DOHH2 (cell line): ENCODE data around the gene ZNF320.
"Not testable (repeated sequence)": the region's sequence is repeated elsewhere in the genome, so short reads cannot be mapped to it uniquely, and the experiment has no call there.

Source experiments
- H3F3A ChIP-seq: fragments of 200-600 bp; sonication (generic), shearing (Covaris generic); 2 replicates; pipeline ENCODE4 v1.6.0; 2016; ENCODE audit warnings: antibody characterized with exemption, mild to moderate bottlenecking; ENCODE audit not compliant: control insufficient read depth, insufficient read depth
- H3K27ac ChIP-seq: fragments of 200-600 bp; sonication (generic); 2 replicates; pipeline ENCODE4 v1.5.1; 2014; ENCODE audit warnings: low read depth, mild to moderate bottlenecking, low read length, moderate library complexity
- H3K27me3 ChIP-seq: fragments of 200-600 bp; sonication (generic); 2 replicates; pipeline ENCODE4 v1.6.1; 2014; ENCODE audit warnings: mild to moderate bottlenecking, low read length, mixed read lengths; ENCODE audit not compliant: control insufficient read depth
- H3K36me3 ChIP-seq: fragments of 200-600 bp; sonication (generic); 2 replicates; pipeline ENCODE4 v1.6.1; 2014; ENCODE audit warnings: mild to moderate bottlenecking, low read length, moderate library complexity, mixed read lengths; ENCODE audit not compliant: control insufficient read depth
- H3K4me1 ChIP-seq: fragments of 200-600 bp; sonication (generic); 2 replicates; pipeline ENCODE4 v1.6.1; 2014; ENCODE audit warnings: mild to moderate bottlenecking, low read length, mixed read lengths; ENCODE audit not compliant: control insufficient read depth
- H3K4me2 ChIP-seq: fragments of 200-600 bp; sonication (generic); 2 replicates; pipeline ENCODE4 v1.6.0; 2014; ENCODE audit warnings: mild to moderate bottlenecking, low read length, moderate library complexity
- H3K4me3 ChIP-seq: fragments of 200-600 bp; sonication (generic); 2 replicates; pipeline ENCODE4 v1.5.1; 2014; ENCODE audit warnings: mild to moderate bottlenecking, low read length, mixed read lengths
- H3K79me2 ChIP-seq: fragments of 200-600 bp; sonication (generic); 2 replicates; pipeline ENCODE4 v1.6.1; 2014; ENCODE audit warnings: mild to moderate bottlenecking, low read length, mixed read lengths; ENCODE audit not compliant: control insufficient read depth
- H3K9me2 ChIP-seq: fragments of 200-600 bp; sonication (generic); replicated peaks from 2 replicates; pipeline ENCODE4 v1.6.1; 2014; ENCODE audit warnings: mild to moderate bottlenecking, low read length, mixed read lengths; ENCODE audit not compliant: control insufficient read depth
- H3K9me3 ChIP-seq: fragments of 200-600 bp; sonication (generic); 2 replicates; pipeline ENCODE4 v1.6.1; 2014; ENCODE audit warnings: antibody characterized with exemption, low read length, mixed read lengths; ENCODE audit not compliant: control insufficient read depth, insufficient read depth
- H4K20me1 ChIP-seq: fragments of 200-600 bp; sonication (generic); 2 replicates; pipeline ENCODE4 v1.6.0; 2014; ENCODE audit warnings: low read depth, mild to moderate bottlenecking, antibody characterized with exemption, low read length, moderate library complexity; ENCODE audit not compliant: control insufficient read depth, insufficient read depth
- EZH2phosphoT487 ChIP-seq: fragments of 200-600 bp; sonication (generic); IDR thresholded peaks from 2 replicates; pipeline ENCODE4 v1.6.1; 2017; ENCODE audit warnings: borderline replicate concordance, mild to moderate bottlenecking, antibody characterized with exemption, low read length, moderate library complexity, mixed read lengths
- TF ChIP-seq, protein P1 (sequence below): fragments of 200-600 bp; sonication (generic); IDR thresholded peaks from one replicate; pipeline ENCODE4 v1.5.1; 2014; ENCODE audit warnings: antibody characterized with exemption, mild to moderate bottlenecking, low read depth, low read length; ENCODE audit not compliant: poor library complexity, severe bottlenecking

The ZNF320 gene

GRCh38 chr19:52936954-52937325 lies 39.5 kb upstream of the ZNF320 start:
- Histone ChIP-seq H3K9me2 (no peaks in the 10 kb centered on the region), H3K4me3 (no peak overlapping the region), H3K4me2 (no peak overlapping the region), H3K79me2 (peaks cover 60% of the 10 kb centered on the region), H3K4me1 (peaks cover 4% of the 10 kb centered on the region), H3F3A (no peaks in the 10 kb centered on the region), H4K20me1 (no peaks in the 10 kb centered on the region; the same call in 1 of the 2 replicates), H3K9me3 (no peaks in the 10 kb centered on the region), H3K27ac (no peak overlapping the region), H3K27me3 (no peaks in the 10 kb centered on the region), H3K36me3 (peaks cover 20% of the 10 kb centered on the region)
- TF ChIP-seq, protein P1, sequence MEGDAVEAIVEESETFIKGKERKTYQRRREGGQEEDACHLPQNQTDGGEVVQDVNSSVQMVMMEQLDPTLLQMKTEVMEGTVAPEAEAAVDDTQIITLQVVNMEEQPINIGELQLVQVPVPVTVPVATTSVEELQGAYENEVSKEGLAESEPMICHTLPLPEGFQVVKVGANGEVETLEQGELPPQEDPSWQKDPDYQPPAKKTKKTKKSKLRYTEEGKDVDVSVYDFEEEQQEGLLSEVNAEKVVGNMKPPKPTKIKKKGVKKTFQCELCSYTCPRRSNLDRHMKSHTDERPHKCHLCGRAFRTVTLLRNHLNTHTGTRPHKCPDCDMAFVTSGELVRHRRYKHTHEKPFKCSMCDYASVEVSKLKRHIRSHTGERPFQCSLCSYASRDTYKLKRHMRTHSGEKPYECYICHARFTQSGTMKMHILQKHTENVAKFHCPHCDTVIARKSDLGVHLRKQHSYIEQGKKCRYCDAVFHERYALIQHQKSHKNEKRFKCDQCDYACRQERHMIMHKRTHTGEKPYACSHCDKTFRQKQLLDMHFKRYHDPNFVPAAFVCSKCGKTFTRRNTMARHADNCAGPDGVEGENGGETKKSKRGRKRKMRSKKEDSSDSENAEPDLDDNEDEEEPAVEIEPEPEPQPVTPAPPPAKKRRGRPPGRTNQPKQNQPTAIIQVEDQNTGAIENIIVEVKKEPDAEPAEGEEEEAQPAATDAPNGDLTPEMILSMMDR: no peak
- no peak for TF ChIP-seq EZH2phosphoT487

- Histone ChIP-seq H3K27ac (no peak overlapping the region), H3K4me2 (no peak overlapping the region), H3K36me3 (peaks cover 20% of the 10 kb centered on the region), H3K4me3 (no peak overlapping the region), H4K20me1 (no peaks in the 10 kb centered on the region; the same call in 1 of the 2 replicates), H3K79me2 (peaks cover 55% of the 10 kb centered on the region), H3F3A (no peaks in the 10 kb centered on the region), H3K9me3 (no peaks in the 10 kb centered on the region), H3K9me2 (no peaks in the 10 kb centered on the region), H3K27me3 (no peaks in the 10 kb centered on the region), H3K4me1 (peaks cover 3% of the 10 kb centered on the region)
- TF ChIP-seq, protein P1: no peak
- no peak for TF ChIP-seq EZH2phosphoT487
These were observed 38.9 kb upstream of the ZNF320 start for GRCh38 chr19:52936151-52936953.

- H3K4me2 ChIP-seq: no peak overlapping the region
- H3K27me3 ChIP-seq: no peaks in the 10 kb centered on the region
- TF ChIP-seq, protein P1: no peak
- TF ChIP-seq EZH2phosphoT487: no peak
- H3K4me1 ChIP-seq: no peaks in the 10 kb centered on the region
- H3K4me3 ChIP-seq: no peak overlapping the region
- no peaks in the 10 kb centered on the region for H3K9me2 ChIP-seq
- H3K9me3 ChIP-seq: no peaks in the 10 kb centered on the region
- H3K79me2 ChIP-seq: peaks cover 47% of the 10 kb centered on the region
- H3K27ac ChIP-seq: no peak overlapping the region
- H4K20me1 ChIP-seq: no peaks in the 10 kb centered on the region; the same call in 1 of the 2 replicates
- H3K36me3 ChIP-seq: peaks cover 20% of the 10 kb centered on the region
- H3F3A ChIP-seq: no peaks in the 10 kb centered on the region
These were observed 38.0 kb upstream of the ZNF320 start for GRCh38 chr19:52935434-52935833.

GRCh38 chr19:52924641-52925040 lies 27.2 kb upstream of the ZNF320 start:
- H3K79me2 ChIP-seq: peaks cover 18% of the 10 kb centered on the region
- H4K20me1 ChIP-seq: not testable (repeated sequence)

More at GRCh38 chr19:52924641-52925040, 27.2 kb upstream of the ZNF320 start:
- H3K9me3 ChIP-seq, H3F3A ChIP-seq, H3K27me3 ChIP-seq, H3K27ac ChIP-seq, H3K4me3 ChIP-seq, H3K4me2 ChIP-seq, H3K9me2 ChIP-seq: not testable (repeated sequence)
- Histone ChIP-seq H3K4me1 (peaks cover 15% of the 10 kb centered on the region), H3K36me3 (peaks cover 22% of the 10 kb centered on the region)
